PC-9 (cell line): ENCODE results near the gene ZBED1. TPM values are rescaled to one million over a fixed set of nuclear protein-coding genes. Genes with fewer than 3 reads are reported as not detected.
"Not testable (repeated sequence)": the region's sequence is repeated elsewhere in the genome, so short reads cannot be mapped to it uniquely, and the experiment has no call there.

Source experiments
- BruUV-seq: library from RNA; stranded (reverse); fragments of 400-500 nt; replicated peaks from 2 replicates; lab custom pipeline; 2021; lab: Mats Ljungman, UMichigan
- CTCF ChIA-PET: fragments of 300-600 bp; sonication (Branson Sonifier 250); formaldehyde crosslinking; loops from one replicate; lab custom pipeline; 2022; ENCODE audit warnings: antibody characterized with exemption; lab: Charles Lee
- POLR2A ChIA-PET: fragments of 300-600 bp; sonication (Branson Sonifier 250); formaldehyde crosslinking; loops from one replicate; lab custom pipeline; 2022; ENCODE audit warnings: antibody characterized with exemption; ENCODE audit not compliant: unreplicated experiment; lab: Charles Lee
- DNase-seq, 2 experiments: peaks; one replicate each; pipeline versions ENCODE4 v3.0.0 to v3.0.0-alpha.2; 2015 to 2022; ENCODE audit warnings: mixed read lengths in 1 of 2
- H2AFZ ChIP-seq: fragments of 200-600 bp; sonication (generic); 2 replicates; pipeline ENCODE4 v1.8.1; 2017; ENCODE audit warnings: antibody characterized with exemption
- H3F3A ChIP-seq: fragments of 200-600 bp; sonication (generic); 2 replicates; pipeline ENCODE4 v1.8.1; 2017; ENCODE audit warnings: antibody characterized with exemption, mild to moderate bottlenecking, low read depth; ENCODE audit not compliant: insufficient read depth
- H3K27ac ChIP-seq: fragments of 200-600 bp; sonication (generic); 2 replicates; pipeline ENCODE4 v1.6.1; 2016; ENCODE audit warnings: mixed run types
- H3K27me3 ChIP-seq: fragments of 200-600 bp; sonication (generic); 2 replicates; pipeline ENCODE4 v1.6.1; 2016; ENCODE audit warnings: low read depth, mixed run types; ENCODE audit not compliant: insufficient read depth
- H3K36me3 ChIP-seq: fragments of 200-600 bp; sonication (generic); 2 replicates; pipeline ENCODE4 v1.6.1; 2016; ENCODE audit warnings: low read depth, mixed run types
- H3K4me1 ChIP-seq: fragments of 200-600 bp; sonication (generic); replicated peaks from 2 replicates; pipeline ENCODE4 v1.6.1; 2016; ENCODE audit warnings: mixed run types; ENCODE audit not compliant: insufficient read depth
- H3K4me2 ChIP-seq: fragments of 200-600 bp; sonication (generic); 2 replicates; pipeline ENCODE4 v1.6.1; 2017; ENCODE audit warnings: mixed run types
- H3K4me3 ChIP-seq: fragments of 200-600 bp; sonication (generic); 2 replicates; pipeline ENCODE4 v1.6.1; 2016; ENCODE audit warnings: mixed run types
- H3K79me2 ChIP-seq: fragments of 200-600 bp; sonication (generic); 2 replicates; pipeline ENCODE4 v1.6.1; 2017; ENCODE audit warnings: low read depth, mixed run types
- H3K9me2 ChIP-seq: fragments of 200-600 bp; sonication (generic); 2 replicates; pipeline ENCODE4 v1.8.1; 2017; ENCODE audit warnings: mild to moderate bottlenecking; ENCODE audit not compliant: insufficient read depth
- H3K9me3 ChIP-seq: fragments of 200-600 bp; sonication (generic); 2 replicates; pipeline ENCODE4 v1.8.1; 2016; ENCODE audit warnings: low read depth; ENCODE audit not compliant: insufficient read depth
- H4K20me1 ChIP-seq: fragments of 200-600 bp; sonication (generic); 2 replicates; pipeline ENCODE4 v1.8.1; 2017; ENCODE audit not compliant: insufficient read depth
- EZH2 ChIP-seq: fragments of 200-600 bp; sonication (generic); IDR thresholded peaks from 2 replicates; pipeline ENCODE4 v1.8.0; 2017; ENCODE audit warnings: antibody characterized with exemption, low read depth
- intact Hi-C: fragments of 100-400 bp; cut with micrococcal nuclease; formaldehyde crosslinking; loops from one replicate; pipeline ENCODE4 v1.10.0; 2022; ENCODE audit not compliant: unreplicated experiment
- total RNA-seq: library from RNA; stranded (reverse); gene quantifications from 2 replicates; pipeline ENCODE4 v1.2.3, GENCODE V29; 2021
- TF ChIP-seq, protein P1 (sequence below): fragments of 200-600 bp; sonication (generic); conservative IDR thresholded peaks from 2 replicates; pipeline ENCODE4 v1.6.1; 2017; ENCODE audit warnings: mixed run types, antibody characterized with exemption, mild to moderate bottlenecking, moderate library complexity

Gene ZBED1
- total RNA-seq, 1 experiment from 2014 or later: 11.1 TPM

DNA sequence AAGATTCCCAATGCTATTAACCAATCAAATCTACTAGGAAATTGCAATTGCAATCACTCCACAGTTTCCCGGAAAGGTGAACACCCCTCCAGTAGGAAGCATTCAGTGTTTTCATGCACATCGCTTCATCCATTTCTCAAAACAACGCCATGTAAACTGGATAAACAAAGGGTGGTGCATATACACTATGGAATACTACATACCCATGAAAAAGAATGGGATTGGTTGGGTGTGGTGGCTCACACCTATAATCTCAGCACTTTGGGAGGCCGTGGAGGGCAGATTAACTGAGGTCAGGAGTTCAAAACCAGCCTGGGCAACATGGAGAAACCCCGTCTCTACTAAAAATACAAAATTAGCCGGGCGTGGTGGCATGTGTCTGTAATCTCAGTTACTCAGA, 29.1 kb downstream of the ZBED1 start:
- BruUV-seq: no TSS peak
- H3K79me2 ChIP-seq: no peaks in the 10 kb centered on the region

DNA sequence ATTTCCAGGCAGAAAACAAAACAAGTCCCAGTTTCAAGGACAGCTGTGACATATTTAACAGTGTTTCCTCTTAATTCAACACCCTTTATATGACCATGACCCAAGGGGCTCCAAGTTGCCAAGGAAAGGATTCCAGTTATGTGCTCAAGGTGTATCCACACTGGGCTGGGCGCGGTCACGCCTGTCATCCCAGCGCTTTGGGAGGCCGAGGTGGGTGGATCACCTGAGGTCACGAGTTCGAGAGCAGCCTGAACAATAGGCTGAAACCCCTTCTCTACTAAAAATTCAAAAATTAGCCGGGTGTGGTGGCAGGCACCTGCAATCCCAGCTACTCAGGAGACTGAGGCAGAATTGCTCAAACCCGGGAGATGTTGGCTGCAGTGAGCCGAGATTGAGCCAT, 29.6 kb downstream of the ZBED1 start:
- BruUV-seq, H3K4me1 ChIP-seq, POLR2A ChIA-PET: not testable (repeated sequence)

More for the DNA sequence above, 29.1 kb downstream of the ZBED1 start:
- Histone ChIP-seq H3K4me3 (no peak overlapping the region), H3K36me3 (no peaks in the 10 kb centered on the region), H2AFZ (no peak overlapping the region), H3K4me2 (no peak overlapping the region), H4K20me1 (no peaks in the 10 kb centered on the region; the same call in 1 of the 2 replicates), H3K9me3 (no peaks in the 10 kb centered on the region; the same call in 1 of the 2 replicates), H3F3A (no peaks in the 10 kb centered on the region), H3K27ac (no peak overlapping the region), H3K27me3 (no peaks in the 10 kb centered on the region), H3K9me2 (no peaks in the 10 kb centered on the region), H3K4me1 (no peaks in the 10 kb centered on the region)
- DNase-seq: no peak
- CTCF ChIA-PET: no interaction called here
- POLR2A ChIA-PET: no interaction called here
- TF ChIP-seq, protein P1, sequence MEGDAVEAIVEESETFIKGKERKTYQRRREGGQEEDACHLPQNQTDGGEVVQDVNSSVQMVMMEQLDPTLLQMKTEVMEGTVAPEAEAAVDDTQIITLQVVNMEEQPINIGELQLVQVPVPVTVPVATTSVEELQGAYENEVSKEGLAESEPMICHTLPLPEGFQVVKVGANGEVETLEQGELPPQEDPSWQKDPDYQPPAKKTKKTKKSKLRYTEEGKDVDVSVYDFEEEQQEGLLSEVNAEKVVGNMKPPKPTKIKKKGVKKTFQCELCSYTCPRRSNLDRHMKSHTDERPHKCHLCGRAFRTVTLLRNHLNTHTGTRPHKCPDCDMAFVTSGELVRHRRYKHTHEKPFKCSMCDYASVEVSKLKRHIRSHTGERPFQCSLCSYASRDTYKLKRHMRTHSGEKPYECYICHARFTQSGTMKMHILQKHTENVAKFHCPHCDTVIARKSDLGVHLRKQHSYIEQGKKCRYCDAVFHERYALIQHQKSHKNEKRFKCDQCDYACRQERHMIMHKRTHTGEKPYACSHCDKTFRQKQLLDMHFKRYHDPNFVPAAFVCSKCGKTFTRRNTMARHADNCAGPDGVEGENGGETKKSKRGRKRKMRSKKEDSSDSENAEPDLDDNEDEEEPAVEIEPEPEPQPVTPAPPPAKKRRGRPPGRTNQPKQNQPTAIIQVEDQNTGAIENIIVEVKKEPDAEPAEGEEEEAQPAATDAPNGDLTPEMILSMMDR: no peak
- TF ChIP-seq EZH2: no peak
- intact Hi-C loops: no loop called here

DNA sequence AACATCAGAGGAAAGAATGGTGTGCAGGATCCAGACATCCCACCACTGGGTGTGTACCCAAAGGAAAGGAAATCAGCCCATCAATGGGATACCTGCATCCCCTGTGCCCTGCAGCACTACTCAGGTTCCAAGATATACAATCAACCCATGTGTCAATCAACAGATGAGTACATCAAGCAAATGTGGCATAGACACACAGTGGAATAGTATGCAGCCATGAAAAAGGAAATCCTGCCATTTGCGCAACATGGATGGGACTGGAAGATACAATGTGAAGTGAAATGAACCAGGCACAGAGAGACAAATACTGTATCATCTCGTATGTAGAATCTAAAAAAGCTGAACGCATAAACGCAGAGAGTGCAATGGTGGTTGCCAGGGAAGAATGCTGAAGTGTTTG, 30.9 kb downstream of the ZBED1 start:
- H3K79me2 ChIP-seq, POLR2A ChIA-PET, H3F3A ChIP-seq, H3K4me2 ChIP-seq, BruUV-seq, DNase-seq, H4K20me1 ChIP-seq, H3K27me3 ChIP-seq, H3K36me3 ChIP-seq, H3K4me1 ChIP-seq, H3K27ac ChIP-seq, H2AFZ ChIP-seq, H3K4me3 ChIP-seq, intact Hi-C loops, H3K9me3 ChIP-seq, H3K9me2 ChIP-seq, CTCF ChIA-PET: not testable (repeated sequence)

More for the DNA sequence above, 29.6 kb downstream of the ZBED1 start:
- H4K20me1 ChIP-seq, H3K4me2 ChIP-seq, H3K9me3 ChIP-seq, H2AFZ ChIP-seq, DNase-seq, H3K9me2 ChIP-seq, H3K36me3 ChIP-seq, H3K4me3 ChIP-seq, H3K27me3 ChIP-seq, CTCF ChIA-PET, intact Hi-C loops, H3F3A ChIP-seq, H3K79me2 ChIP-seq, H3K27ac ChIP-seq: not testable (repeated sequence)

DNA sequence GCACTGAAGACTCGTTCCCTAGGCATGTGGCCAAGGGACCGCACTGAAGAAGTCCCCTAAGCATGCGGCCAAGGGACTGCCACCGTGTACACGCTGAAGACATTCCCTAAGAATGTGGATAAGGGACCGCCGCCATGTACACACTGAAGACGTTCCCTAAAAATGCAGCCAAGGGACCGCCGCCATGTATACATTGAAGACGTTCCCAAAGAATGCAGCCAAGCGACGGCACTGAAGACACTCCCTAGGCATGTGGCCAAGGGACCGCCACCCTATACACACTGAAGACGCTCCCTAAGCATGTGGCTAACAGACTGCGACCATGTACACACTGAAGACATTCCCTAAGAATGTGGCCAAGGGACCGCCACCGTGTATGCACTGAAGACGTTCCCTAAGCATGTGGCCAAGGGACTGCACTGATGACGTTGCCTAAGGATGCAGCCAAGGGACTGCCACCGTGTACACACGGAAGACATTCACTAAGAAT, 31.5 kb downstream of the ZBED1 start:
- H2AFZ ChIP-seq: no peak overlapping the region
- CTCF ChIA-PET: no interaction called here
- H3K4me3 ChIP-seq: no peak overlapping the region
- H3K27ac ChIP-seq: no peak overlapping the region
- DNase-seq: no peak
- no peaks in the 10 kb centered on the region for H3K36me3 ChIP-seq
- no peaks in the 10 kb centered on the region for H3F3A ChIP-seq
- H3K4me1 ChIP-seq: no peaks in the 10 kb centered on the region
- POLR2A ChIA-PET: no interaction called here
- H3K9me3 ChIP-seq: no peaks in the 10 kb centered on the region; the same call in 1 of the 2 replicates
- H4K20me1 ChIP-seq: no peaks in the 10 kb centered on the region
- no peak overlapping the region for H3K4me2 ChIP-seq
- TF ChIP-seq, protein P1: no peak
- TF ChIP-seq EZH2: no peak
- no TSS peak for BruUV-seq
- intact Hi-C loops: no loop called here
- no peaks in the 10 kb centered on the region for H3K9me2 ChIP-seq
- no peaks in the 10 kb centered on the region for H3K27me3 ChIP-seq
- no peaks in the 10 kb centered on the region for H3K79me2 ChIP-seq
